Measurements from ENCODE around the gene LRRC18.

Gene LRRC18

DNA sequence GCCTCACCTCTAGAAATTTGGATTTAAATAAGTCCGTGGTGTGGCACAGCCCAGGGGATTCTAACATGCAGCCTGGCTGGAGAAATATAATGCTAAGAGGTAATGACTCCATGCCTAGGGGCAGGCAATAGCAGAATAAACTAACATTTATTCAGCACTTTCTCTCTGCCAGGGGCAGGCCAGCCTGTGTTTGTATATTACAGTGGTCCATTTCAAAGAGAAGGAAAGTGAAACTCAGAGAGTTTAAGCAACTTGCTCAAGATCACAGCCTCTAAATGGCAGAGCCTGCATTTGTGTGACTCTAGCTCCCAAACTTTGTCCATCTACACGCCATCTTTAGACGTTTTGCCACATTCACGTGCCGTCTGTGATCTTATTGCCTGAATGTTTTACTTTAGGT, 6.7 kb upstream of the LRRC18 start:
- no peak for DNase-seq (ENCODE audit: low read depth)

DNA sequence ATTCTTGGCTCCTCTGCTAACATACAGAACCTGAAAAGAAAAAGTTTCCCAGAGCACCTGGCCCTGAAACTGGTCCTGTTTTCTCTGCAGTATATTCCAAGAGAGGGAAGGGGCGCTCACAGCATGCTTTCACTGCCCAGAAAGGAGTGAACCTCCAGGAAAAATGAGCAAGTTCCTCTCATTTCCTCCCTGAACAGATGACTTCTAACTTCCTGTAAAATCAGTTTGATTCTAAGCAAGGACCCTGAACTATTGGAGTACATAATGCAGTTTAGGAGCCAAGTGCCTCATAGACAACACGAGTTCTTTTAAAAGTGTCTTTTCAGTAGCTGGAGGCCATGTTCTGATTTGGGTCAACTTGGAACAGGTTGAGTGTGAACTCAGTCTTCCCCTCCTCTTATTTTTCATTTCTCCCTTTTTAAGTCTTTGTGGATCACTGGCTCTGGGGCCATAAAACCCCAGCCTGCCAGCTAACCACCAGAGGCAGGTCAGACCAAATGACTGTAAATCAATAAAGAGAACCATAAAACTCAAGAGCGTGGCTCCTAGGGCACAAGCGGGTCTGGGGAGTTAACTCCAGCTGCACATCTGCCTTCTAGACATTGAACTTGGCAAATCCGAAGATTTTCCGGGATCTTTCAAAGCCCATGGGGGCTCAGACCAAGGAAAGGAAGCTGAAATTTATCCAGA, 5.9 kb upstream of the LRRC18 start:
- no peak for DNase-seq (ENCODE audit: low read depth)

GRCh38 chr10:48944171-48944570, 4.5 kb upstream of the LRRC18 start:
- DNase-seq (ENCODE audit: low read depth): no peak

GRCh38 chr10:48943096-48943495, 3.5 kb upstream of the LRRC18 start:
- DNase-seq (ENCODE audit: low read depth): no peak

DNA sequence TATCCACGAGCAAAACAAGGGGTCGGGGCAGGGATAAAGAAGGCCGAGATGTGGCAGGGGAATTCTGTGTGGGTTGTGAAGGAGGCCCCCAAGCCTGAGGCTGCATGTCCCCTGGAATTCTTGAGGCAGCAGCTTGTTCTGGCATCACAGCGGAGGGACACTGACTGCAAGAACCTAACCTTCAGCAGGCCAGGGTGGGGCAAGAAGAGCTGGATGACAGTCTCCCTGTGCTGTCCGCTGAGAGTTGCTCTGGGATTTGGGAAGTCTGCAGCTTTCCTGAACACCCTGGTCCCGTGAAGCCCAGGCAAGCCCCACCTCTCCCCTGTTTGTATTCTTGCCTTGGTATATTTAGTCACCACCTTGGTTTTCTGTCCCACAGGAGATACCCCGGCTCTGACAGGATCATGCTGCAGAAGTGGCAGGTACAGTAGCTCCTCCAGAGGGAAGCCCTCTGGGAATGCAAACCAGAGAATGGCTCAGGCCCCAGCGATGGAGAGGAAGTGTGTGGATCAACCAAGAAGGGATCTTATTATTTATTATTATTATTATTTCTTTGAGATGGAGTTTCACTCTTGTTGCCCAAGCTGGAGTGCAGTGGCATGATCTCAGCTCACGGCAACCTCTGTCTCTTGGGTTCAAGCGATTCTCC, 1.9 kb upstream of the LRRC18 start:
- no peak for DNase-seq (ENCODE audit: low read depth)

- DNase-seq (ENCODE audit: low read depth): no peak
These were observed 1.3 kb upstream of the LRRC18 start for GRCh38 chr10:48940958-48941357.

DNA sequence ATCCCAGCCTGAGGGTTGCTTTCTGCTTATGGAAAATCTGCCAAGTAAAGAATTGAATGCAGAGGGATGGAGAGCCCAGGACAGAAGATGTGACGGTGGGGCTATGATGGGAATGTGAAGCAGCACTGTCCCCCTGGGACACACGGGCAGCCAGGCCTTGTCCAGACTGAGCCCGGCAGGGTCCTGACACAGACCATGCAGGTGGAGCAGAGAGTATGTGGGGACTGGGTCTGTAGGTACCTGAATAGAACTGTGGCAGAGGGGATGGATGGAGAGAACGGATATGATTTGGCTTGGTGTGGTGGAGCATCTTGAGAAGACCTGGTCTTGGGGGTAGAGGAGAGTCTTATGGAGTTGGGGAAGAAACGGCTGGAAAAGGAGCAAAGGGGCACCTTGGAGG, 732 bp upstream of the LRRC18 start:
- DNase-seq (ENCODE audit: low read depth): no peak

DNA sequence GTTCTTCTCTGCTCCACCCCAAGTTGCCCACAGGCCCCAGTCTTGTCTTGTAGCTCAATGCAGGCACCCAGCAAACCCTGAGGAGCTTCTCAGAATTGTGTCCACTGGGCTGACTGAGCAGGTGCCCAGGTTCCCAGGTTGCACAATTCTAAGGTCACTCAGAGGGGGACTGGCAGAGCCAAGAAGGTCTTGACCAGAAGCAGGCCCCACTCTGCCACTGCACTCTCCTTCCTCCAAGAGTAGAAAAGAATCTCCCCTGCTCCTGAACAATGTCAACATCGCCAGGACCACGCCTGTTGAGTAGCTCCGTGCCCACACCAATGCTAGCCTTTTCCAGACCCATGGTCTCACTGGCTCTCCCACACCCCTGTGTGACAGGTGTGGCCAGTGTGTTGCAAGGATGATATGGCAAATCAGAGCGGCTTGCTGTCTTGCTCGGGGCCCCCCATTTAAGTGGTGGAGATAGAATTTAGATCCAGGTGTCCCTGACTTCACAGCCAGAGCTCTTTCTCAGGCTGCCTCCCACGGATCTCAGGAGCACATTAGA, 577 bp downstream of the LRRC18 start:
- DNase-seq (ENCODE audit: low read depth): no peak

DNA sequence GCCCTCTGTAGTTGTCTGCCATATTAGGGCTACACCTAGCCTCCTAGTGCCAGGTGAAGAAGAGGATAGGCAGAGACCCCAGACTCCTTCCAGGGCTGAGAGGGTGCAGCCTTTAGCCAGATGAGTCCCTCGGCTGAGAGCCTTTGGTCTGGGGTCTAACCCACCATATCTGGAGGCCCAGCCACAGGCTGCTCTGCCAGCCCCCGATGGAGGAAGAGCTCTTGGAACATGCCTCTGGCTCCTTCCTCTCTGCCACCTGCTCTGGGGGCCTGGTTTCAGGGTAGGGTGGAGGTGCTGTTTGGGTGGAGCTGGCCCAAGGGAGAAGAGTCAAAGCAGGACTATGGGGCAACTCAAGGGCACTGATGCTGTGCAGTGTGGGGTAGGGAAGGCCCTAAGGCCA, 1.4 kb downstream of the LRRC18 start:
- no peak for DNase-seq (ENCODE audit: low read depth)

GRCh38 chr10:48937796-48938195, 1.8 kb downstream of the LRRC18 start:
- no peak for DNase-seq (ENCODE audit: low read depth)

DNA sequence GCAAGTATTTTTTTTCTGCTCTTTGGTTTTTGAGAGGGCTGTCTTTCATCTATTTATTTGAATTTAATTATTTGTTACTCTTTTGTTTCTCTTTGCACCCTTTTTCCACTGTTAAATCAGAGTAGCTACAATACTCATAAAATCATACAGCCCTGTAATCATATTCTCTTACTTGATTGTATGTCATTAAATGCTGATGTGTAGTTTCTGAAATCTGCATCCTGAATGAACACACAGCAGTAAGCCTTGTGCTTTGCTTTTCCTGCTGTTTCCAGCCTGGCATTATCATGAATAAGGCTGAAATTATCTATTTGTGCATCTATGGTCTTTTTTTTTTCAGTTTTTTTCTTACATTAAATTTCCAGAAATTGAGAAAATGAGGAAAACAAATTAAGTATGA, 4.1 kb downstream of the LRRC18 start:
- no peak for DNase-seq (ENCODE audit: low read depth)

DNA sequence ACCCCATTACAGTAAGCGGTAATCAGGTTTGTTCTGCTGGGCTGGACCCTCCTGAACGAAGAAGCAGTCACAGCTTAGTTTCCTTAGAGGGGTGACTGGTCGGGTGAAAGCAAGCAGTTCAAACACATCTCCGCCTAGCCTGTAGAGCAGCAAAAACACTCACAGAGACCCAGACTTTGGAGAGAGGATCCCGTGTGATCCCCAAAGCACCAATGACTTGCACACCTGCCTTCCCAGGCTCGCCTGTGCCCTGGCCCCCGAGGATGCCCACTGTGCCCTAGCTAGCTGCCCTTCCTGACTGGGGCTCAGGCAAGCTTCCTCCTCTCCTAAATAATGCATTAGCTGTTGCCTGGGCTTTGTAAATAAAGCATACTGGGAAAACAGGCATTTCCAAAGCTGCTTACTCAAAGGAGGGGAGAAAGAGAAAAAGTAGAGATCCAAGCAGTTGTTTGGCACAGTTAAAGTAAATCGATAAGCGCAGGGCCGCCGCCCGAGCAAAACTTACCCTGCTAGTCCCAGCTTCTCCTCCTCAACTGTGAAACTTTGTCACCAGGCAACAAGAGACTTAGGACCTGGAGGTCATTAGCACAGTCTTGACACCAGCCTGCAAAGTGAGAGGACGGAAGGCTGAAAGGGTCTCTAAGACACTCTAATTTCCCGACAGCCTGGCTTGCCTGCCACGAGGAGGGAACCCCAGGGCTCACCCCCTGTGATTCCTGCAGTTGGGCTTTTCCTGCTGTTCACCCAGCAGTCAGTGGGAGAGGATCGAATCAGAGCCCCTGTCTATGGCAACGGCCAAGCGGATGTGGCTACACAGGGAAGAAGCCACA, 4.8 kb downstream of the LRRC18 start:
- no peak for DNase-seq (ENCODE audit: low read depth)

DNA sequence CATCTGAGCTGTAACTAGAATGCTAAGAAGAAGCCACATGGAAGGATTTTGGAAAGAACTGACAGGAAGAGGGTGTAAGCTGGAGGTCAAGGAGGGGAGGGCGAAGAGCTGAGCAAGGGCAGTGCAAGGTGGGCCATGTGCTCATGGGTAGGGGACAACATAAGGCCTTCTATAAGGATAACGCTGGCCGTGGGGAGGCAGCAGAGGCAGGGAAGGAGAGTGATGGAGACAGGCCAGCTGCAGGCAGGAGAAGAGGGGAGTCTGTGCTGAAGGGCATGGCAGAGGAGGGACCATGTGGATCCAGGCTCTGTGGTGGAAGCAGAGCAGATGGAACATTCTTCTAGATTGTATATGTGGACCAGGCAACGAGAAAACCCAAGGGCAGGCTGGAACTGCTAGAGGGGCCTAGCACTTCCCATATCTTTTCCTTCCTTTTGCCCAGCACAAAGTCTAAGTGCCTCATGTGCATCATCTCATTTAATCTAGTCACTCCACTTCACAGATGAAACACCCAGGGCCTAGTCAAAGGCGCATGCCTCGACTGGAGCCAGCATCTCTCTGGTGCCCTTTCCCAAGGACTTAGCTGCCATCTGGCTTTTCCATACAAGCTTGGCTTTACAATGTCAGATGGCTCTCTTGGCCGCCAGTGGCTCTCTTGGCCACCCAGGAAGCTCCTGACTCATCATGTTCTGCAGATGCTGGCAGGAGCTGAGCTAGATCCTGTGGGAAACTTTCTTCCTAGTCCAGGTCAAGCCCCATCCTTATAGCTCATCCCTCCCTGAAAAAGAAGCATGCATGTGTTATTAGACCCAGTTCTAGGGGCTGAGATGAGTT, 6.6 kb downstream of the LRRC18 start:
- no peak for DNase-seq (ENCODE audit: low read depth)

GRCh38 chr10:48931188-48931587, 8.5 kb downstream of the LRRC18 start:
- DNase-seq (ENCODE audit: low read depth): no peak

DNA sequence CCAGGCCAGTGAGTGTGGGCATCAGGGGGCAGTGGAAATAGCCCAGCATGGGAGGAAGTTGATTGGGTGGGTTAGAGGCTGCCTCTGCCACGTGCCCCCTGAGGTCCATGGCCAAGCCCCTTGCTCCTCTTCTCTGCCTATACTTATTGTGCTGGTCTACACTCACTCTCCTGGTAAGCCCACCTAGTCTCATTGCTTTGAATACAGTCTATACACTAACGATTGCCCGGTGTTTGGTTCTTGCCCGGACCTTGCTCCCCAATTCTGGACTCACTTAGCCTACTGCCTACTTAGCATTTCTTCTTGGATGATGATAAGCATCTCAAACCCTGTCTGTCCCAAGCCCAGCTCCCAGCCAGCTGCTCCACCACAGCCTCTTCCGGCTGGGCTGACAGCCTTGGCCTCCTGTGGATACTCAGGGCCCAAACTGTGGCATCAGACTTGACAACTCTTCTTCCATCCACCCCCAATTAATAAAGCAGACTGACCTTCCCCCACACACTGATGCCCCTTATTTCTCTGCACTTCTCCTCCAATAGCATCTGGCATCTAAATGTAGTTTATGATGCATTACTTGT, 10.1 kb downstream of the LRRC18 start:
- no peak for DNase-seq (ENCODE audit: low read depth)

- DNase-seq (ENCODE audit: low read depth): no peak
These were observed 12.7 kb downstream of the LRRC18 start for GRCh38 chr10:48926764-48927540.

DNA sequence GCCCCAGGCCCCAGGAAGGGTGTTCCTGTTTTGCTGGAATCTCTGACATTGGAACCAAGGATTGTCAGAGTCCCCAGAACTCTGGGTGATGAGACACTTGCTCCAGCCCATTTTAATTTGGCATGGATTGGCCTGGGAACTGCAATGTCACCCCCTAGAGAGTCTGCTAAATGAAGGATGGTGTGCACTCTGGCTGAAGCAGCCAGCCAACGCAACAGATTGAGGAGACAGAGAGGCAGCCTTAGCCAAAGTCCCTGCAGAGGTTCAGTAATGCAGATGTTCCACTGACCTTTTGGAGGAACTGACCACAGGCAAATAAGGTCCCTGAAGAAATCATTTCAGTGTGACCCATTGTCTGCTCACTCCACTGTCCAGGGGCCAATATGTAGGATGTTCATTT, 13.4 kb downstream of the LRRC18 start:
- no peak for DNase-seq (ENCODE audit: low read depth)

DNA sequence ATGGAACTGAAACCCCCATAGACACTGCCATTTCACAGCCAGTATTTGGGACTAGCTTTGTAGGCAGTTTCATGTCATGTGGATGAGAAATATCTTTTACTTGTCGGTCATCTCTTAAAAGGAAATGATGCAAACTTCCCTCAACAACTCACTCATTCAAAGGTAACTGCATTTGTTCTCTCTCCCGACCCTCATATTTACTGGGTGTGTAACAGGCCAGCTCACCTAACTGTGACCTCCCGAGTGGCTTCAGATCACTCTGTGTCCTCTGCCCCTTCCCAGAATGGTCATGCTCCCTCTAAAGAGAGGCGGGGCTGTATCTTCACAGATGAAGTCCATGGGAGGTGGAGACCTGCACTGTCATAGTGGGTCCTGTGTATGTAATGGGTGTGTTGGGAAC, 14.7 kb downstream of the LRRC18 start:
- DNase-seq (ENCODE audit: low read depth): no peak

GRCh38 chr10:48923748-48924147, 15.9 kb downstream of the LRRC18 start:
- DNase-seq (ENCODE audit: low read depth): no peak

- no peak for DNase-seq (ENCODE audit: low read depth)
These were observed 26.0 kb downstream of the LRRC18 start for GRCh38 chr10:48913674-48914073.

GRCh38 chr10:48910548-48910947, 29.1 kb downstream of the LRRC18 start:
- DNase-seq (ENCODE audit: low read depth): no peak

Measured in activated T-cell treated with anti-CD3 and anti-CD28 coated beads for 24 hours (primary cell).